GM12878 (cell line): ENCODE measurements around the gene TIGD1. TPM values are rescaled to one million over a fixed set of nuclear protein-coding genes. Genes with fewer than 3 reads are reported as not detected.

Experiments
- ATAC-seq: fragments of 200-7000 bp; cut with Tn5 transposase; 3 replicates; pipeline ENCODE4 v1.9.1; 2020; ENCODE audit warnings: mild to moderate bottlenecking, moderate library complexity
- BruUV-seq: library from RNA; stranded (reverse); fragments of 400-500 nt; replicated peaks from 2 replicates; lab custom pipeline; 2021; lab: Mats Ljungman, UMichigan
- CTCF ChIA-PET: fragments of 300-600 bp; sonication (Branson Sonifier 250); formaldehyde crosslinking; extraction: SDS; loops from one replicate; lab custom pipeline; 2021; ENCODE audit warnings: inconsistent platforms; lab: Yijun Ruan, JAX
- POLR2A ChIA-PET: fragments of 350-600 bp; formaldehyde crosslinking; extraction: SDS; loops from one replicate; lab custom pipeline; 2021; ENCODE audit warnings: inconsistent platforms; lab: Charles Lee
- RAD21 ChIA-PET: fragments of 300-600 bp; sonication (Branson Sonifier 250); formaldehyde crosslinking; loops from one replicate; lab custom pipeline; 2023; ENCODE audit warnings: antibody characterized with exemption; ENCODE audit not compliant: unreplicated experiment; lab: Charles Lee
- SMC1A ChIA-PET: fragments of 300-600 bp; sonication (Branson Sonifier 250); formaldehyde crosslinking; loops from one replicate; lab custom pipeline; 2023; ENCODE audit not compliant: unreplicated experiment, uncharacterized antibody; lab: Charles Lee
- DNase-seq: peaks from one replicate; pipeline ENCODE4 v3.0.0-alpha.2; 2011; ENCODE audit warnings: low read depth, low spot score
- FAIRE-seq: peaks from 3 replicates; lab custom pipeline; 2011; peaks lifted over from hg19 to GRCh38; lab: Jason Lieb, UNC
- H2AFZ ChIP-seq: 2 replicates; pipeline ENCODE4 v1.6.0; 2011; ENCODE audit warnings: low read depth, low read length, control low read depth; ENCODE audit not compliant: control insufficient read depth
- H3K27ac ChIP-seq: 2 replicates; pipeline ENCODE4 v1.5.1; 2011; ENCODE audit warnings: control low read depth; ENCODE audit not compliant: control insufficient read depth, insufficient read depth
- H3K27me3 ChIP-seq, 2 experiments: replicated peaks in 1 of 2; 2 replicates each; pipeline versions ENCODE4 v1.6.0 to v1.6.1; 2011; ENCODE audit warnings: low read length in 1 of 2; ENCODE audit not compliant: control insufficient read depth in 2 of 2, insufficient read depth in 2 of 2
- H3K36me3 ChIP-seq, 2 experiments: 2 replicates each; pipeline ENCODE4 v1.5.1; 2011; ENCODE audit warnings: low read length in 1 of 2; ENCODE audit not compliant: control insufficient read depth in 2 of 2, insufficient read depth in 2 of 2
- H3K4me1 ChIP-seq: 2 replicates; pipeline ENCODE4 v1.6.1; 2011; ENCODE audit warnings: mild to moderate bottlenecking, low read length, moderate library complexity, mixed read lengths; ENCODE audit not compliant: control insufficient read depth, insufficient read depth
- H3K4me2 ChIP-seq: 2 replicates; pipeline ENCODE4 v1.6.0; 2011; ENCODE audit warnings: control low read depth; ENCODE audit not compliant: control insufficient read depth, insufficient read depth
- H3K4me3 ChIP-seq: fragments of 200-600 bp; sonication (generic); 2 replicates; pipeline ENCODE4 v1.5.1; 2016
- H3K79me2 ChIP-seq: 2 replicates; pipeline ENCODE4 v1.6.0; 2011; ENCODE audit warnings: low read length; ENCODE audit not compliant: control insufficient read depth, insufficient read depth
- H3K9ac ChIP-seq: 2 replicates; pipeline ENCODE4 v1.8.0; 2011; ENCODE audit warnings: low read length, control low read depth, mixed read lengths; ENCODE audit not compliant: control insufficient read depth, insufficient read depth
- H3K9me3 ChIP-seq: replicated peaks from 3 replicates; pipeline ENCODE4 v1.5.1; 2011; ENCODE audit warnings: mild to moderate bottlenecking, low read length; ENCODE audit not compliant: control insufficient read depth, insufficient read depth
- H4K20me1 ChIP-seq: 2 replicates; pipeline ENCODE4 v1.6.0; 2011; ENCODE audit not compliant: control insufficient read depth, insufficient read depth
- BACH1 ChIP-seq: fragments of 450-650 bp; IDR thresholded peaks from 2 replicates; pipeline ENCODE4 v1.6.1; 2017; ENCODE audit warnings: mild to moderate bottlenecking, borderline replicate concordance
- BMI1 ChIP-seq: fragments of 450-650 bp; IDR thresholded peaks from 2 replicates; pipeline ENCODE4 v1.6.1; 2016; ENCODE audit warnings: mild to moderate bottlenecking, moderate library complexity, borderline replicate concordance
- CHD2 ChIP-seq: IDR thresholded peaks from 2 replicates; pipeline ENCODE4 v1.6.1; 2011; ENCODE audit warnings: low read depth, low read length, improper control_type of control experiment, borderline replicate concordance
- ESRRA ChIP-seq: IDR thresholded peaks from 2 replicates; pipeline ENCODE4 v1.6.1; 2012; ENCODE audit warnings: mild to moderate bottlenecking, low read length, improper control_type of control experiment
- KLF5 ChIP-seq: fragments of 450-650 bp; IDR thresholded peaks from 2 replicates; pipeline ENCODE4 v1.6.1; 2014; ENCODE audit warnings: mild to moderate bottlenecking; ENCODE audit not compliant: partially characterized antibody
- NFYB ChIP-seq: IDR thresholded peaks from 2 replicates; pipeline ENCODE4 v1.6.1; 2011; ENCODE audit warnings: low read depth, mild to moderate bottlenecking, low read length, improper control_type of control experiment, moderate library complexity; ENCODE audit not compliant: insufficient read depth
- SMC3 ChIP-seq: IDR thresholded peaks from 2 replicates; pipeline ENCODE4 v1.6.1; 2011; ENCODE audit warnings: low read length, improper control_type of control experiment, borderline replicate concordance
- SREBF1 ChIP-seq: IDR thresholded peaks from 2 replicates; pipeline ENCODE4 v1.6.1; 2012; ENCODE audit warnings: mild to moderate bottlenecking, low read length
- STAT1 ChIP-seq: fragments of 450-650 bp; conservative IDR thresholded peaks from 2 replicates; pipeline ENCODE4 v1.6.1; 2014; ENCODE audit warnings: antibody characterized with exemption, mild to moderate bottlenecking
- TARDBP ChIP-seq: IDR thresholded peaks from 2 replicates; pipeline ENCODE4 v1.6.1; 2016; ENCODE audit warnings: borderline replicate concordance
- ZBED1 ChIP-seq: IDR thresholded peaks from 2 replicates; pipeline ENCODE4 v1.6.1; 2016; ENCODE audit warnings: borderline replicate concordance
- ZNF274 ChIP-seq: IDR thresholded peaks from one replicate; pipeline ENCODE4 v1.8.0; 2011; ENCODE audit not compliant: insufficient read length, insufficient read depth
- WGBS: methylation state at CpG from one replicate; pipeline ENCODE4 v1.1.6; 2016; ENCODE audit warnings: low lambda C conversion rate; ENCODE audit not compliant: insufficient replicate concordance, insufficient coverage; ENCODE audit errors: missing lambda C conversion rate; 5-methylcytosine and 5-hydroxymethylcytosine counted together
- in situ Hi-C: fragments of 300-500 bp; cut with MboI; formaldehyde crosslinking; loops from 9 replicates; pipeline ENCODE4 v1.14.3; 2018; ENCODE audit warnings: mixed read lengths
- intact Hi-C: fragments of 100-400 bp; cut with micrococcal nuclease; formaldehyde crosslinking; loops from one replicate; pipeline ENCODE4 v1.14.2; 2022; ENCODE audit not compliant: unreplicated experiment
- polyA plus RNA-seq, 11 experiments: library from polyadenylated mRNA; depleted of rRNA in 4 of 11; unstranded in 6 of 11; stranded (reverse) in 5 of 11; fragments of >200 nt; fragmentation: Nextera tagmentation in 4 of 11; fragmentation: Illumina TruSeq in 1 of 11; extraction: Ambion mirVana in 4 of 11; extraction: Trizol in 1 of 11; gene quantifications; 1 replicate in 1 of 11; 2 replicates in 10 of 11; pipeline versions ENCODE4 v1.2.1 to v1.2.3, GENCODE V29; 2011 to 2016; ENCODE audit warnings: inconsistent platforms in 2 of 11, missing spikeins in 2 of 11, low read depth in 1 of 11
- total RNA-seq, 4 experiments: library from RNA; depleted of rRNA in 3 of 4; stranded (reverse); fragments of >200 nt in 3 of 4; fragmentation: Illumina TruSeq in 1 of 4; extraction: Trizol in 1 of 4; gene quantifications; 2 replicates each; pipeline versions ENCODE4 v1.2.1 to v1.2.3, GENCODE V29; 2013 to 2021
- TF ChIP-seq, protein P1 (sequence below), 3 experiments: IDR thresholded peaks in 2 of 3; conservative IDR thresholded peaks in 1 of 3; 2 replicates each; pipeline ENCODE4 v1.5.1; 2011; ENCODE audit warnings: low read depth in 3 of 3, low read length in 3 of 3, mild to moderate bottlenecking in 3 of 3, control low read depth in 2 of 3, moderate library complexity in 2 of 3, inconsistent platforms in 1 of 3, mixed read lengths in 1 of 3; ENCODE audit not compliant: control insufficient read depth in 2 of 3, insufficient read depth in 1 of 3; ENCODE audit errors: extremely low read depth in 1 of 3
- TF ChIP-seq, protein P2 (sequence below): IDR thresholded peaks from 2 replicates; pipeline ENCODE4 v1.6.1; 2011; ENCODE audit warnings: borderline replicate concordance, low read depth, mild to moderate bottlenecking, moderate library complexity, low read length; ENCODE audit not compliant: insufficient read depth, poor library complexity, severe bottlenecking
- TF ChIP-seq, protein P3 (sequence below): IDR thresholded peaks from 2 replicates; pipeline ENCODE4 v1.6.1; 2011; ENCODE audit warnings: low read depth, low read length, improper control_type of control experiment, borderline replicate concordance

Gene TIGD1
- total and polyA plus RNA-seq, 10 of the 15 experiments (the other 5 are each of a cell fraction or from before 2014, with no cell fraction given): 1.4 to 8.4 (median 5.6) TPM

DNA sequence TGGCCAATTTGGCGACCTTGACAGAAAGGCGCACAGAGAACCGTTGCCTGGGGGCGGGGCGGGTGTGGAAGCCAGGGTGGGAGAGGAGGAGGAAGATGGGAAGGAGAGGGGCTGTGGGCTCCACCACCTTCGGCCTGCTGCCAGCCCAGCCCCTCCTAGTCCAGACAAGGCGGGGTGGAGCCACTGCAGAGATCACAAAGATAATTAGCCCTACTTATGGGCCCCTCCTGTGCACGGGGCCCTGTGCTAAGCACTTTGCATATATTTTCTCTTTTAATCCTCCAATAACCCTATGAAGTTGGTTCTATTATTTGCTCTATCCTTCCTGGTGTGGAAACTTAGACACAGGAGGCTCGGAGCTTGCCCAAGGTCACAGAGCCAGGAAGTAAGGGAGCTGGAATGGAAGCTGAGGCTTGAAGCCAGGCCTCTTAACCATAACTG lies 49.0 kb downstream of the TIGD1 start:
- no peak overlapping the region for H3K27ac ChIP-seq
- intact Hi-C loops (no loop called here), in situ Hi-C loops (no loop called here)
- 0% methylated on average over 4 of the region's 9 CpGs for WGBS
- peaks cover 5 to 12% of the 10 kb centered on the region in 2 experiments for H3K27me3 ChIP-seq
- H3K4me2 ChIP-seq: no peak overlapping the region
- RAD21 ChIA-PET: no interaction called here
- H3K9ac ChIP-seq: no peak overlapping the region
- no peak overlapping the region for H2AFZ ChIP-seq
- no peaks in the 10 kb centered on the region for H3K9me3 ChIP-seq
- no peaks in the 10 kb centered on the region for H3K79me2 ChIP-seq
- H4K20me1 ChIP-seq: no peaks in the 10 kb centered on the region
- POLR2A ChIA-PET: no interaction called here
- no peak for ATAC-seq
- no peak for DNase-seq
- SMC1A ChIA-PET: no interaction called here
- no peaks in the 10 kb centered on the region for H3K36me3 ChIP-seq
- BruUV-seq: no TSS peak
- no peaks in the 10 kb centered on the region for H3K4me1 ChIP-seq
- CTCF ChIA-PET: no interaction called here
- TF ChIP-seq TARDBP (no peak), CHD2 (no peak), ESRRA (no peak), SREBF1 (no peak)
- TF ChIP-seq, protein P1, sequence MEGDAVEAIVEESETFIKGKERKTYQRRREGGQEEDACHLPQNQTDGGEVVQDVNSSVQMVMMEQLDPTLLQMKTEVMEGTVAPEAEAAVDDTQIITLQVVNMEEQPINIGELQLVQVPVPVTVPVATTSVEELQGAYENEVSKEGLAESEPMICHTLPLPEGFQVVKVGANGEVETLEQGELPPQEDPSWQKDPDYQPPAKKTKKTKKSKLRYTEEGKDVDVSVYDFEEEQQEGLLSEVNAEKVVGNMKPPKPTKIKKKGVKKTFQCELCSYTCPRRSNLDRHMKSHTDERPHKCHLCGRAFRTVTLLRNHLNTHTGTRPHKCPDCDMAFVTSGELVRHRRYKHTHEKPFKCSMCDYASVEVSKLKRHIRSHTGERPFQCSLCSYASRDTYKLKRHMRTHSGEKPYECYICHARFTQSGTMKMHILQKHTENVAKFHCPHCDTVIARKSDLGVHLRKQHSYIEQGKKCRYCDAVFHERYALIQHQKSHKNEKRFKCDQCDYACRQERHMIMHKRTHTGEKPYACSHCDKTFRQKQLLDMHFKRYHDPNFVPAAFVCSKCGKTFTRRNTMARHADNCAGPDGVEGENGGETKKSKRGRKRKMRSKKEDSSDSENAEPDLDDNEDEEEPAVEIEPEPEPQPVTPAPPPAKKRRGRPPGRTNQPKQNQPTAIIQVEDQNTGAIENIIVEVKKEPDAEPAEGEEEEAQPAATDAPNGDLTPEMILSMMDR (IDR thresholded peaks at IDR 0.05 in 2 of 3, conservative IDR thresholded peaks at IDR 0.05 in 1 of 3; ENCODE audit: control insufficient read depth in 2 of 3, extremely low read depth in 1 of 3, insufficient read depth in 1 of 3, low read depth in 3 of 3, low read length in 3 of 3): no peak
- TF ChIP-seq, all 136 proteins: peak for 0
- no peak for FAIRE-seq
- H3K4me3 ChIP-seq: no peak overlapping the region

DNA sequence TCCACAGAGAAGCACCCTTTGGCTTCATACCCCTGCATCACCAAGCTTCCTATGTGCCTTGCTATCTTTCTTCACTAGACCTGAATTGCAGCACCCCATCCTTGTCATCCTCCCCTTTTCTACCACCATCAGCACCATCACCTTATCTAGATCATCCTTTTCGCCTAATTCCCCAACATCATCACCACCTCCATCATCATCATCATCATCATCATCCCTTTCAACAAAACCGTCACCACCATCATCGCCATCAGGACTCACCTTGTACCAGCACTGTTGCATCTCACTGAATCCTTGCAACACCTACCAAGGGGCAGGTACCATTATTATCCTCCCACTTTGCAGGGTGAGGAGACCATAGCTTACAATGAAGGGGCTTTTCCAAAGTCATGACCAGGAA lies 51.9 kb downstream of the TIGD1 start:
- no peak for FAIRE-seq
- peaks cover 0 to 6% of the 10 kb centered on the region in 2 experiments; a peak in 3 of 4 replicates for H3K27me3 ChIP-seq
- CTCF ChIA-PET: no interaction called here

More for the DNA sequence above, 51.9 kb downstream of the TIGD1 start:
- Histone ChIP-seq H3K4me2 (no peak overlapping the region), H3K9me3 (no peaks in the 10 kb centered on the region), H4K20me1 (no peaks in the 10 kb centered on the region), H2AFZ (no peak overlapping the region), H3K79me2 (no peaks in the 10 kb centered on the region), H3K4me3 (no peak overlapping the region), H3K27ac (no peak overlapping the region), H3K9ac (no peak overlapping the region), H3K36me3 (no peaks in the 10 kb centered on the region), H3K4me1 (no peaks in the 10 kb centered on the region)
- ATAC-seq (no peak), DNase-seq (no peak)
- ChIA-PET SMC1A (no interaction called here), POLR2A (no interaction called here), RAD21 (no interaction called here)
- TF ChIP-seq ZBED1 (no peak), SMC3 (no peak), ZNF274 (no peak), BACH1 (no peak), KLF5 (no peak), NFYB (no peak), BMI1 (no peak), STAT1 (no peak)
- TF ChIP-seq, protein P2, sequence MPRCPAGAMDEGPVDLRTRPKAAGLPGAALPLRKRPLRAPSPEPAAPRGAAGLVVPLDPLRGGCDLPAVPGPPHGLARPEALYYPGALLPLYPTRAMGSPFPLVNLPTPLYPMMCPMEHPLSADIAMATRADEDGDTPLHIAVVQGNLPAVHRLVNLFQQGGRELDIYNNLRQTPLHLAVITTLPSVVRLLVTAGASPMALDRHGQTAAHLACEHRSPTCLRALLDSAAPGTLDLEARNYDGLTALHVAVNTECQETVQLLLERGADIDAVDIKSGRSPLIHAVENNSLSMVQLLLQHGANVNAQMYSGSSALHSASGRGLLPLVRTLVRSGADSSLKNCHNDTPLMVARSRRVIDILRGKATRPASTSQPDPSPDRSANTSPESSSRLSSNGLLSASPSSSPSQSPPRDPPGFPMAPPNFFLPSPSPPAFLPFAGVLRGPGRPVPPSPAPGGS: no peak
- TF ChIP-seq, protein P3, sequence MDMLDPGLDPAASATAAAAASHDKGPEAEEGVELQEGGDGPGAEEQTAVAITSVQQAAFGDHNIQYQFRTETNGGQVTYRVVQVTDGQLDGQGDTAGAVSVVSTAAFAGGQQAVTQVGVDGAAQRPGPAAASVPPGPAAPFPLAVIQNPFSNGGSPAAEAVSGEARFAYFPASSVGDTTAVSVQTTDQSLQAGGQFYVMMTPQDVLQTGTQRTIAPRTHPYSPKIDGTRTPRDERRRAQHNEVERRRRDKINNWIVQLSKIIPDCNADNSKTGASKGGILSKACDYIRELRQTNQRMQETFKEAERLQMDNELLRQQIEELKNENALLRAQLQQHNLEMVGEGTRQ: no peak
- WGBS: 33% methylated on average over 3 of the region's 3 CpGs
- intact Hi-C loops (no loop called here), in situ Hi-C loops (no loop called here)
- BruUV-seq: no TSS peak
